ENCODE measurements around the gene SLC41A1.
"Not testable (repeated sequence)": the region's sequence is repeated elsewhere in the genome, so short reads cannot be mapped to it uniquely, and the experiment has no call there.

The SLC41A1 gene

GRCh38 chr1:205812878-205813754 lies at the start of gene SLC41A1:
TSS of gene SLC41A1 (minus strand) at chr1:205813198. CDS start at chr1:205810441, 2,757 bp downstream.
- DNase-seq (ENCODE audit: low spot score), result peak; percentile 100

- DNase-seq (ENCODE audit: low spot score), result no peak
These were observed 48.5 kb upstream of the SLC41A1 start for GRCh38 chr1:205861540-205861939.

GRCh38 chr1:205858141-205858961 lies 45.4 kb upstream of the SLC41A1 start:
- no peak for DNase-seq (ENCODE audit: low spot score)

GRCh38 chr1:205857501-205857900 lies 44.5 kb upstream of the SLC41A1 start:
- not testable (repeated sequence) for DNase-seq (ENCODE audit: low spot score)

GRCh38 chr1:205856433-205856832 lies 43.4 kb upstream of the SLC41A1 start:
- DNase-seq (ENCODE audit: low spot score), result no peak

- DNase-seq (ENCODE audit: low spot score), result no peak
These were observed 40.0 kb upstream of the SLC41A1 start for GRCh38 chr1:205852969-205853368.

GRCh38 chr1:205851993-205852392 lies 39.0 kb upstream of the SLC41A1 start:
- DNase-seq (ENCODE audit: low spot score), result no peak

- peak; percentile 4 for DNase-seq (ENCODE audit: low spot score)
These were observed 36.8 kb upstream of the SLC41A1 start, which contains the start of gene PM20D1 for GRCh38 chr1:205849619-205850355. TSS of gene PM20D1 (minus strand) at chr1:205850132. CDS start at chr1:205850072, 60 bp downstream.

GRCh38 chr1:205843036-205843859 lies 30.2 kb upstream of the SLC41A1 start:
- peak; percentile 3 for DNase-seq (ENCODE audit: low spot score)

- no peak for DNase-seq (ENCODE audit: low spot score)
These were observed 29.2 kb upstream of the SLC41A1 start for GRCh38 chr1:205842229-205842628.

GRCh38 chr1:205840146-205840923 lies 27.3 kb upstream of the SLC41A1 start:
- no peak for DNase-seq (ENCODE audit: low spot score)

- peak; percentile 3 for DNase-seq (ENCODE audit: low spot score)
These were observed 24.5 kb upstream of the SLC41A1 start for GRCh38 chr1:205837382-205837970.

- DNase-seq (ENCODE audit: low spot score), result no peak
These were observed 21.8 kb upstream of the SLC41A1 start for GRCh38 chr1:205834751-205835150.

- DNase-seq (ENCODE audit: low spot score), result no peak
These were observed 19.3 kb upstream of the SLC41A1 start for GRCh38 chr1:205832326-205832751.

GRCh38 chr1:205827623-205828022 lies 14.6 kb upstream of the SLC41A1 start:
- DNase-seq (ENCODE audit: low spot score), result no peak

- no peak for DNase-seq (ENCODE audit: low spot score)
These were observed 14.0 kb upstream of the SLC41A1 start for GRCh38 chr1:205826995-205827394.

- DNase-seq (ENCODE audit: low spot score), result no peak
These were observed 13.2 kb upstream of the SLC41A1 start for GRCh38 chr1:205826016-205826806.

- DNase-seq (ENCODE audit: low spot score), result no peak
These were observed 11.2 kb upstream of the SLC41A1 start for GRCh38 chr1:205824180-205824579.

- DNase-seq (ENCODE audit: low spot score), result not testable (repeated sequence)
These were observed 10.3 kb upstream of the SLC41A1 start for GRCh38 chr1:205823260-205823659.

Measured in AG20443 (cell line).